ENCODE data around the gene RERG. TPM values are rescaled to one million over a fixed set of nuclear protein-coding genes. Genes with fewer than 3 reads are reported as not detected.

The RERG gene
- polyA plus RNA-seq, 2 of the 4 experiments (the other 2 are of a cell fraction): 0.48 to 0.79 TPM

GRCh38 chr12:15143467-15143866 lies 77.8 kb downstream of the RERG start:
- DNase-seq (ENCODE audit: low read depth in 1 of 2, low spot score in 1 of 2): no peak
- Histone ChIP-seq H3K9me3 (no peaks in the 10 kb centered on the region), H3K27ac (no peak overlapping the region), H3K4me1 (no peaks in the 10 kb centered on the region), H3K4me2 (no peak overlapping the region), H3K4me3 (no peak overlapping the region)
- POLR2A ChIA-PET: no interaction called here
- no peak for FAIRE-seq
- CTCF ChIA-PET: interaction anchor here (1.2 to 1.4 kb wide), 2 partner anchors 12 to 78 kb away, joined by 4 to 7 read pairs; partner anchors contain the start of gene RERG
- ATAC-seq: no peak
- TF ChIP-seq RARB (CRISPR knock-in tag; IDR thresholded peaks at IDR 0.05): no peak
- no peak for TF ChIP-seq CHD4 (IDR thresholded peaks at IDR 0.05; ENCODE audit: borderline replicate concordance)
- no peak for TF ChIP-seq JUN (IDR thresholded peaks at IDR 0.05)
- TF ChIP-seq ELK1 (IDR thresholded peaks at IDR 0.05; ENCODE audit: low read depth, low read length): no peak
- no peak for TF ChIP-seq PBX3 (IDR thresholded peaks at IDR 0.05)
- no peak for TF ChIP-seq HOXA7 (CRISPR knock-in tag; IDR thresholded peaks at IDR 0.05)
- no peak for TF ChIP-seq REST (IDR thresholded peaks at IDR 0.05)

GRCh38 chr12:15142711-15143110 lies 78.5 kb downstream of the RERG start:
- Histone ChIP-seq H3K4me1 (no peaks in the 10 kb centered on the region), H3K4me3 (no peak overlapping the region), H3K4me2 (no peak overlapping the region), H3K27ac (no peak overlapping the region), H3K9me3 (no peaks in the 10 kb centered on the region)
- POLR2A ChIA-PET: no interaction called here
- DNase-seq (ENCODE audit: low read depth in 1 of 2, low spot score in 1 of 2) (no peak), ATAC-seq (no peak), FAIRE-seq (no peak)
- TF ChIP-seq E2F6 (IDR thresholded peaks at IDR 0.05; ENCODE audit: borderline replicate concordance, low read depth) (no peak), JUN (IDR thresholded peaks at IDR 0.05) (no peak), MAX (IDR thresholded peaks at IDR 0.05) (no peak), CBX8 (IDR thresholded peaks at IDR 0.05) (no peak), CEBPB (IDR thresholded peaks at IDR 0.05) (no peak), CHD2 (IDR thresholded peaks at IDR 0.05; ENCODE audit: low read length, partially characterized antibody) (no peak), EHF (CRISPR knock-in tag; IDR thresholded peaks at IDR 0.05) (no peak), JUNB (IDR thresholded peaks at IDR 0.05) (no peak), TP53 (CRISPR knock-in tag; IDR thresholded peaks at IDR 0.05) (no peak), ATOH8 (CRISPR knock-in tag; IDR thresholded peaks at IDR 0.05; ENCODE audit: low read depth) (no peak)
- CTCF ChIA-PET: interaction anchor here (1.2 to 1.4 kb wide), 2 partner anchors 13 to 79 kb away, joined by 4 to 7 read pairs; partner anchors contain the start of gene RERG
- WGBS (ENCODE audit: missing lambda C conversion rate): 84% methylated on average over 2 of the region's 2 CpGs

Measured in A549 (cell line).